ENCODE measurements around the gene GAS2L1.
"Not testable (repeated sequence)": the region's sequence is repeated elsewhere in the genome, so short reads cannot be mapped to it uniquely, and the experiment has no call there.

GAS2L1 gene

DNA sequence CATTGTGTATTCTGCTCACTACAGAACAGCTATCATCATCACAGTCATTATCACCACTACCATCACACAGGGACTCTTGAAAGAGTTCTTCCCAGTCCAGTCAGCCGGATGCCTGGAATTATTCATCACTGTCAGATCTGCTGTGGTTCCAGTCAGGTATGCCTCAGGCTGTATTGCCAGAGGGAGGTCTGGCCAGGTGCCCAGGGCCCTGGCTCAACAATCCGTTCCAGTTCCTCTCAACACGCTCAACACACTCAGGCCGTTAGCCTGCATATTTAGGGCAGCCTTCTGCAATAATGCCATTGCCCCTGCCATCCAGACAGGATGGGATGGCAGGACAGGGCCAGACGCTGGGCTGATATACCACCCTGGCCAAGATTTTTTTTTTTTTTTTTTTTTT lies 37.7 kb downstream of the GAS2L1 start:
- no peak for DNase-seq

DNA sequence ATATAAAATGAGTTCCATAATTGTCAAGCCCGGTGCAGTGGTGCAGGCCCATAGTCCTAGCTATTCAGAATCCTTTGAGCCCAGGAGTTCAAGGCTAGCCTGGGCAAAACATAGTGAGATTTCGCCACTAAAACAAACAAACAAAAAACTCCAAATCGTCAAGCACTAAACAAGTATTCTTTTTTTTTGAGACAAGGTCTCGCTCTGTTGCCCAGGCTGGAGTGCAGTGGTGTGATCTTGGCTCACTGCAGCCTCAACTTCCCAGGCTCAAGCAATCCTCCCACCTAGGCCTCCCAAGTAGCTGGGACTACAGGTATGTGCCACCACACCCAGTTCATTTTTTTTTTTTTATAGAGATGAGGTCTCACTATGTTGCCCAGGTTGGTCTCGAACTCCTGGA lies 38.4 kb downstream of the GAS2L1 start:
- DNase-seq, result not testable (repeated sequence)

- no peak for DNase-seq
These were observed 39.5 kb downstream of the GAS2L1 start for GRCh38 chr22:29345932-29346331.

DNA sequence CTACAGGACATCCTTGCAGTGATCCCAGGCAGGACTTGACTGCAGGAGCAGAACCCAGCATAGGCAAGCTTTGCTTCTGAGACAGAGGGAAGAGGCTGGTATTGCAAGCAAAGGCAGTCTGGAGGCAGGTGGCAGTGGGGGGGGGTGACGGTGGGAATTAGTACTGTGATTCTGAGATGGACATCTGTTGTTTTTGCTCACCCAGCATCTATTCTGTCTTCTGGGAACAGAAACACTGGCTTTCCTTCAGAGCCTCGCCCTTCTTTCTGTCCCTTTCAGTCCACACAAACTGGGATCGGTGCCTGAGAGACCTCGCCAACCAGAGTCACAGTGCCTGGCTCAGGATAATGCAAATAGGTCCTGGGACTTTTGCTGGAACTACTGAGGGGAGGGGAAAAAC lies 40.2 kb downstream of the GAS2L1 start:
- DNase-seq, result no peak

DNA sequence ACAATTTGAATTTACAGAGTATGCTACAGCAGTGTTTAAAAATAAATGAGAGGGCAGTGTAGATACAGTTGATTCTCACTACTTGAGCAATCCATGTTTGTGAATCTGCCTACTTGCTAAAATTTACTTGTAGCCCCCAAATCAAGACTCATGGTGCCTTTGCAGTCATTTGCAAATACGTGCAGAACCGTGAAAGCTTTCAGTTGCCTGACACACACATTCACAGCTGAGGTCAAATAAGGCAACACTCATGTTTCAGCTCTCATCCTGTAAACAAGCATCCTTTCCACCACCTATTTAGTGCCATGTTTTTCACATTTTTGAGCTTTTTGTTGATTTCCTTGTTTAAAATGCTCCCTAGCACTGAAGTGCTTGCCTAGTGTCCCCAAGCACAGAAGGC lies 41.6 kb downstream of the GAS2L1 start:
- DNase-seq, result no peak

DNA sequence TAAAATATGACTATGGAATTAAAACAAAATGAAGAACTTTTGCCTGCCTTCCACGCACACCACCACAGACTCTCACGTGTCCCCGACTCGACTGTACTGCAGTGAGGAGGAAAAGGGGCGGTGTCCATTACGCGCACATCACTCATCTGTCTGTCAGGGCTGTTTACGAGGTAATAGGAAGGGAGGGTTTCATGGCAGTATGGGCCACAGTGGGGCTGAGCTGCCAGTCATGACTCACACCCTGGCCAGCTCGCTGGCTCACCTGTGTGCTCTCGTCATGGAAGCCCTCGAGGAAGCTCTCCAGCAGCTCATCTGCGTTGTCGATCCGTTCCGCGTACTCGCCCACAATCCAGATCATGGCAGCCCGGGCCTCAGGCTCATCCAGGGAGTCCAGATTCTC lies 42.5 kb downstream of the GAS2L1 start:
- DNase-seq, result no peak

GRCh38 chr22:29351042-29351441 lies 44.6 kb downstream of the GAS2L1 start:
- no peak for DNase-seq

GRCh38 chr22:29351891-29352290 lies 45.4 kb downstream of the GAS2L1 start:
- no peak for DNase-seq

- DNase-seq, result no peak
These were observed 46.3 kb downstream of the GAS2L1 start for GRCh38 chr22:29352778-29353177.

GRCh38 chr22:29353286-29353685 lies 46.8 kb downstream of the GAS2L1 start:
- DNase-seq, result no peak

DNA sequence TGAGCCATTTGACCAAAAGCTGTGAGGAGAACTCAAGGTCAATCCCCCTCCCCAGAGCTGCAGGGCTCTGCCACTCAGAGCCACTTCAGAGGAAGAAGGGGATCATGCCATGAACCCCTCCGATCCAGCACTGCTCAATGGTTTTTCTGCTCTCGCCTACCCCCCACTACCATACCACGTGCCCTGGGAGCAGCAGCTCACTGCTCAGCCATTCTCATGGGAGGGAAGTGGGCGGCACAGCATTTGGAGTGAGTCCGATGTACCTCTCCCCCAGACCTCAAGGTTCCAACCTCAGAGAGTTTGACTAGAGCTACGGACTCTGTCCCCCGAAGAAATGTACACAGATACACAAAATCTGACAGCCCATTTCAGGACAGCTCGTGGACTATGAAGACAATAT lies 47.4 kb downstream of the GAS2L1 start:
- DNase-seq, result no peak

DNA sequence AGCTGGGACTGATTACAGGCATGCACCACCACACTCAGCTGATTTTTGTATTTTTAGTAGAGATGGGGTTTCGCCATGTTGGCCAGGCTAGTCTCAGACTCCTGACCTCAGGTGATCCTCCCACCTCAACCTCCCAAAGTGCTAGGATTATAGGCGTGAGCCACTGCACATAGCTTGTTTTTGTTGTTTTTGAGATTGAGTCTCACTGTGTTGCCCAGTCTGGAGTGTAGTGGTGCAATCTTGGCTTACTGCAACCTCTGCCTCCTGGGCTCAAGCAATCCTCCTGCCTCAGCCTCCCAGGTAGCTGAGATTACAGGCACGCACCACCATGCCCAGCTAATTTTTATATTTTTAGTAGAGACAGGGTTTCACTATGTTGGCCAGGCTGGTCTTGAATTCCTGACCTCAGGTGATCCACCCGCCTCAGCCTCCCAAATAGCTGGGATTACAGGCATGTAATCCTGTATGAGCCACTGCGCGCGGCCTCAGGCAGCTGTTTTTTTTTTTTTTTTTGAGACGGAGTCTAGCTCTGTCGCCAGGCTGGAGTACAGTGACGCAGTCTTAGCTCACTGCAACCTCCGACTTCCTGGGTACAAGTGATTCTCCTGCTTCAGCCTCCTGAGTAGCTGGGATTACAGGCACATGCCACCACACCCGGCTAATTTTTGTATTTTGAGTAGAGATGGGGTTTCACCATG lies 50.9 kb downstream of the GAS2L1 start:
- not testable (repeated sequence) for DNase-seq

DNA sequence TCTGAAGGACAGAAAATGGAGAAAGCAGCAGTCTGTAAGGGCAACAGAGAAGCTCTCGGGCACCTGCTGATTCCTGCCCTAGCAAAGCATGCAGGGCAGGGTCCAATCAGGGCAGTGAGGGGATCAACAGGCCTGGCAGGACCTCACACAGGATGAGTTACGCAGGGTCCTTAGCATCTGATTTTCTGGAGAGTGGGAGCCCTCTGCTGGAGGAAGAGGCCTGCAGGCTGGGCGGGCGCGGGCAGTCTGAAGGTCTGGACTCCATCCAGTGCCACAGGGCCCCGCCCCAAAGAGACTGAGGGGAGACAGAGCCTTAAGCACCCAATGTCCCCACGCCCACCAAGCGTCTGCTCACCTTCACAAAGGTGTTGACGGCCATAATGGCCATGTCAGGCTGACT lies 53.0 kb downstream of the GAS2L1 start:
- no peak for DNase-seq

All from T-helper 9 cell (primary cell).